Mammary epithelial cell (primary cell): ENCODE measurements around the gene SCARB1.

ENCODE experiments used
- EZH2 ChIP-seq: IDR thresholded peaks from 2 replicates; pipeline ENCODE4 v1.6.1; 2012; ENCODE audit warnings: low read length, inconsistent platforms, borderline replicate concordance
- TF ChIP-seq, protein P1 (sequence below), 2 donors: IDR thresholded peaks in 1 of 2; conservative IDR thresholded peaks in 1 of 2; 2 replicates each; pipeline ENCODE4 v1.5.1; 2011 to 2012; ENCODE audit warnings: inconsistent platforms in 2 of 2, low read length in 2 of 2, mild to moderate bottlenecking in 2 of 2, control low read depth in 1 of 2, low read depth in 1 of 2; ENCODE audit not compliant: insufficient read depth in 1 of 2; ENCODE audit errors: extremely low read depth in 1 of 2

DNA sequence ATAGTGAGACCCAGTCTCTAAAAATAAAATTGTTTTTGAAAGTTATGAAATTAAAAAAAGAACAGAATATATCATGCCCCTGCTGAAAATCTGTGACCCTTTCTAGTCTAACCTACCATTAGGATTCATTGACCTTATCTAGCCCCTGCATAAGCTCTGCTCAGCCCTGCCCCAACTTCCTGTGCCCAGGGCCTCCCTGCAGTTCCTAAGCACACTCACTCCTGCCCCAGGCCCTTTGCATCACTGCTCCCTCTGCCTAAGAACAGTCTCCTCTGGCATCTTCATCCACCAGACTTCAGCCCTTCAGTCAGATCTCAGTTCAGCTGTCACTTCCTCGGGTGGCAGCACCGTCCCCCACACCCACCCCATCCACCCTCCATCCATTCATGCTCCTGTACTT is 55.4 kb downstream of the SCARB1 start:
- TF ChIP-seq, protein P1, sequence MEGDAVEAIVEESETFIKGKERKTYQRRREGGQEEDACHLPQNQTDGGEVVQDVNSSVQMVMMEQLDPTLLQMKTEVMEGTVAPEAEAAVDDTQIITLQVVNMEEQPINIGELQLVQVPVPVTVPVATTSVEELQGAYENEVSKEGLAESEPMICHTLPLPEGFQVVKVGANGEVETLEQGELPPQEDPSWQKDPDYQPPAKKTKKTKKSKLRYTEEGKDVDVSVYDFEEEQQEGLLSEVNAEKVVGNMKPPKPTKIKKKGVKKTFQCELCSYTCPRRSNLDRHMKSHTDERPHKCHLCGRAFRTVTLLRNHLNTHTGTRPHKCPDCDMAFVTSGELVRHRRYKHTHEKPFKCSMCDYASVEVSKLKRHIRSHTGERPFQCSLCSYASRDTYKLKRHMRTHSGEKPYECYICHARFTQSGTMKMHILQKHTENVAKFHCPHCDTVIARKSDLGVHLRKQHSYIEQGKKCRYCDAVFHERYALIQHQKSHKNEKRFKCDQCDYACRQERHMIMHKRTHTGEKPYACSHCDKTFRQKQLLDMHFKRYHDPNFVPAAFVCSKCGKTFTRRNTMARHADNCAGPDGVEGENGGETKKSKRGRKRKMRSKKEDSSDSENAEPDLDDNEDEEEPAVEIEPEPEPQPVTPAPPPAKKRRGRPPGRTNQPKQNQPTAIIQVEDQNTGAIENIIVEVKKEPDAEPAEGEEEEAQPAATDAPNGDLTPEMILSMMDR (conservative IDR thresholded peaks at IDR 0.05 in 1 of 2, IDR thresholded peaks at IDR 0.05 in 1 of 2; ENCODE audit: extremely low read depth in 1 of 2, insufficient read depth in 1 of 2, low read depth in 1 of 2, low read length in 2 of 2): no peak
- no peak for TF ChIP-seq EZH2
